Measurements from ENCODE around the gene GABRA5. TPM values are rescaled to one million over a fixed set of nuclear protein-coding genes. Genes with fewer than 3 reads are reported as not detected.

Gene GABRA5
- total RNA-seq, 1 donor from 2014 or later = 0.21 TPM

DNA sequence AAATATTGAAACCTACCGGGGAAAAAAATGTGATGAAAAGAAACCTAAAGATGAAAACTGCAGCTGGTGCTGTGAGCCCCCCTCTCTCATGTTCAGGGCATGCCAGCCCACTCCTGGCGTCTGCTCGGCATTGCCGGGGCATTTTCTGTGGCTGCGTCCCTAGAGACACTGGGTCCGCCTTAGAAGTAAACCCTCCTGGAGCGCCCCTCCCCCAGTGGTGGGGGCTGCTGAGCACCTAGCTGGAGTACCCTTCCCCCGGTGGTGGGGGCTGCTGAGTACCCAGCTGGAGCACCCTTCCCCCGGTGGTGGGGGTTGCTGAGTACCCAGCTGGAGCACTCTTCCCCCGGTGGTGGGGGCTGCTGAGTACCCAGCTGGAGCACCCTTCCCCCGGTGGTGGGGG lies 24.5 kb upstream of the GABRA5 start:
- no peak for DNase-seq (ENCODE audit: low read depth)
- TF ChIP-seq, protein P1, sequence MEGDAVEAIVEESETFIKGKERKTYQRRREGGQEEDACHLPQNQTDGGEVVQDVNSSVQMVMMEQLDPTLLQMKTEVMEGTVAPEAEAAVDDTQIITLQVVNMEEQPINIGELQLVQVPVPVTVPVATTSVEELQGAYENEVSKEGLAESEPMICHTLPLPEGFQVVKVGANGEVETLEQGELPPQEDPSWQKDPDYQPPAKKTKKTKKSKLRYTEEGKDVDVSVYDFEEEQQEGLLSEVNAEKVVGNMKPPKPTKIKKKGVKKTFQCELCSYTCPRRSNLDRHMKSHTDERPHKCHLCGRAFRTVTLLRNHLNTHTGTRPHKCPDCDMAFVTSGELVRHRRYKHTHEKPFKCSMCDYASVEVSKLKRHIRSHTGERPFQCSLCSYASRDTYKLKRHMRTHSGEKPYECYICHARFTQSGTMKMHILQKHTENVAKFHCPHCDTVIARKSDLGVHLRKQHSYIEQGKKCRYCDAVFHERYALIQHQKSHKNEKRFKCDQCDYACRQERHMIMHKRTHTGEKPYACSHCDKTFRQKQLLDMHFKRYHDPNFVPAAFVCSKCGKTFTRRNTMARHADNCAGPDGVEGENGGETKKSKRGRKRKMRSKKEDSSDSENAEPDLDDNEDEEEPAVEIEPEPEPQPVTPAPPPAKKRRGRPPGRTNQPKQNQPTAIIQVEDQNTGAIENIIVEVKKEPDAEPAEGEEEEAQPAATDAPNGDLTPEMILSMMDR (IDR thresholded peaks at IDR 0.05; ENCODE audit: insufficient read depth, low read length, poor library complexity, severe bottlenecking) = no peak

DNA sequence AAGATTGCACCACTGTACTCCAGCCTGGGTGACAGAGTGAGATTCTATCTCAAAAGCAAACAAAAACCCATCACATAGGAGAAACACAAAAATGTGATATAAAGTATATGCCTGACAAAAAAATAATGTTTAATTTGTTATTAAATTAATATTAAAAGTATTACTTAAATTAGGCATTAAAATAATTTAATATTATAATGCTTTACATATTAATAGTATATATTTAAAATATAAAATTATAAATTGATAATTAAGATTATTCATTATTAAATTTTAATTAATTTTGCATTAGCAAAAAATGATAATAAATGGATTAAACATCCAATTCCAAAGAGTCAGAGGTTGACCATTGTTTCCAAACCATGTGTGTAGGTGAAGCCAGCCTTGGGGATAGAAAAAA lies 22.0 kb upstream of the GABRA5 start:
- Histone ChIP-seq H3K4me3 (ENCODE audit: low read depth, low read length) (no peak overlapping the region), H3K36me3 (ENCODE audit: control insufficient read depth, insufficient read depth, low read length) (no peaks in the 10 kb centered on the region), H3K27me3 (ENCODE audit: control insufficient read depth, insufficient read depth, low read length) (no peaks in the 10 kb centered on the region)
- no peak for DNase-seq (ENCODE audit: low read depth)
- TF ChIP-seq, protein P1 (IDR thresholded peaks at IDR 0.05; ENCODE audit: insufficient read depth, low read length, poor library complexity, severe bottlenecking) = no peak

More for the DNA sequence above, 24.5 kb upstream of the GABRA5 start:
- H3K36me3 ChIP-seq (ENCODE audit: control insufficient read depth, insufficient read depth, low read length) = no peaks in the 10 kb centered on the region
- H3K4me3 ChIP-seq (ENCODE audit: low read depth, low read length) = no peak overlapping the region
- H3K27me3 ChIP-seq (ENCODE audit: control insufficient read depth, insufficient read depth, low read length) = no peaks in the 10 kb centered on the region

DNA sequence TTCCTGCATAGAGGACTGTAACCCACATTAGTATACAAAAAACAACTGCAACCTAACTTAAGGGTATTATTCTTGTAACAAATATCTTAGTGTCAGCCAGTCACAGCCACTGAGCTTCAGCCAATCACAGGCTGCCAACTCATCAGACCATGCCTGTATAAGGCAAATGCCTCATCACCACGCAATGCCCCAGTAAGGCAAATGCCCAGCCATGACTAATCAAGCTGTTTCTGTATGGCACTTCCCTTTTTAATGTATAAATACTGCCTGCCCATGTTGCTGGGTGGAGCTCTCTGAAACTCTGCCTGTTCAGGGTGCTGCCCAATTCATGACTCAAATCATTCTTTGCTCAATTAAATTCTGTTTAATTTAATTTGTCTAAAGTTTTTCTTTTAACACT lies 18.4 kb upstream of the GABRA5 start:
- no peaks in the 10 kb centered on the region for H3K36me3 ChIP-seq (ENCODE audit: control insufficient read depth, insufficient read depth, low read length)
- no peaks in the 10 kb centered on the region for H3K27me3 ChIP-seq (ENCODE audit: control insufficient read depth, insufficient read depth, low read length)
- no peak overlapping the region for H3K4me3 ChIP-seq (ENCODE audit: low read depth, low read length)
- DNase-seq (ENCODE audit: low read depth) = no peak
- TF ChIP-seq, protein P1 (IDR thresholded peaks at IDR 0.05; ENCODE audit: insufficient read depth, low read length, poor library complexity, severe bottlenecking) = no peak

DNA sequence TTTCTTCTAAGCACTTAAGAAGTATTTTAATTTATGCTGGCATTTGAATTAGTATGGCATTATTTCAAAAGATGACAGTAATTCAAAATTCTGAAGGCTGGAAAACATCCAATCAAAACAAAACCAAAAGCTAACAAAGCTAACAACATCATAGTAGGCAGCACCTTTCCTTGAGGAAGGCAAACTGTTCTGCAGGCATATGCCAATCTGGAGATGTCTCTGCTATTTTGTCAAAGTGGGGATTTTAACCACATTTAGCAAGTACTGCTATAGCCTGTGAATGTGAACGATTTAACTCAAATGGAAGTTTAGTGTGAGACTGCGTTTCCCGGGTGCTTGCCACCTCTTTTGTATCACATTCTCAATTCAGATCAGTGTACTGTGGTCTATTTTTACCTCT lies 16.7 kb upstream of the GABRA5 start:
- TF ChIP-seq, protein P1 (IDR thresholded peaks at IDR 0.05; ENCODE audit: insufficient read depth, low read length, poor library complexity, severe bottlenecking) = no peak
- no peak for DNase-seq (ENCODE audit: low read depth)
- no peak overlapping the region for H3K4me3 ChIP-seq (ENCODE audit: low read depth, low read length)
- no peaks in the 10 kb centered on the region for H3K27me3 ChIP-seq (ENCODE audit: control insufficient read depth, insufficient read depth, low read length)
- no peaks in the 10 kb centered on the region for H3K36me3 ChIP-seq (ENCODE audit: control insufficient read depth, insufficient read depth, low read length)

DNA sequence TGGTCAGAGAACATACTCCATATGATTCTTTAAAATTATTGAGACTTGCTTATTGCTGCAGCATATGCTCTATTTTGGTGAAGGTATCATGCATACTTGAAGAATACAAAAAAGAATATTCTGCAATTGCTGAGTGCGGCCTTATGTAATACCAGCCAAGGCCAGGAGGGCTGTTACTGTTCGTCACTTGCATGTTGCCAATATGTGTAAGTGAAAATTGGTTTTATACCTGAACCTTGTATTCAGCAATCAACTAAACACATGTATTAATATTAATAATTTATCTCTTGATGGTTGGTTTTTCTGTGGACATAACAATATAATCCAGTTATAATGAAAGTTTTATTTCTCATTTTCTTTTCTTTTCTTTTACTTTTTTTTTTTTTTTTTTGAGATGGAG lies 13.9 kb upstream of the GABRA5 start:
- TF ChIP-seq, protein P1 (IDR thresholded peaks at IDR 0.05; ENCODE audit: insufficient read depth, low read length, poor library complexity, severe bottlenecking) = no peak
- H3K27me3 ChIP-seq (ENCODE audit: control insufficient read depth, insufficient read depth, low read length) = no peaks in the 10 kb centered on the region
- H3K36me3 ChIP-seq (ENCODE audit: control insufficient read depth, insufficient read depth, low read length) = no peaks in the 10 kb centered on the region
- no peak for DNase-seq (ENCODE audit: low read depth)
- H3K4me3 ChIP-seq (ENCODE audit: low read depth, low read length) = no peak overlapping the region

DNA sequence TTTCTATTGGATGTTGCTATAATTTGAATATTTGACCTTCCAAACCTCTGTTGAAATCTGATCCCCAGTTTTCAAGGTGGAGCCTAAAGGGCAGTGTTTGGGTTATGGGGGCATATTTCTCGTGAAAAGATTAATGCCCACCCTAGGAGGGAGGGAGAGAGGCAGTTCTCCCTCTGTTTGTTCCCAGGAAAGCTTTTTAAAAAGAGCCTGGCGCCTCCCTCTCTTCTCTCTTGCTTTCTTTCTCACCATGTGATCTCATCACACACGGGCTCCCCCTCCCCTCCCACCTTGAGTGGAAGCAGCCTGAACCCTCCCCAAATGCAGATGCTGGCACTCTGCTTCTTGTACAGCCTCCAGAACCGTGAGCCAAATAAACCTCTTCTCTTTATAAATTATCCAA lies 12.4 kb upstream of the GABRA5 start:
- DNase-seq (ENCODE audit: low read depth) = no peak
- no peak overlapping the region for H3K4me3 ChIP-seq (ENCODE audit: low read depth, low read length)
- no peaks in the 10 kb centered on the region for H3K36me3 ChIP-seq (ENCODE audit: control insufficient read depth, insufficient read depth, low read length)
- TF ChIP-seq, protein P1 (IDR thresholded peaks at IDR 0.05; ENCODE audit: insufficient read depth, low read length, poor library complexity, severe bottlenecking) = no peak
- no peaks in the 10 kb centered on the region for H3K27me3 ChIP-seq (ENCODE audit: control insufficient read depth, insufficient read depth, low read length)
